GM12874 (cell line): Measurements from ENCODE around the gene SIGLEC14.

Source experiments
- CTCF ChIP-seq: IDR thresholded peaks from 2 replicates; pipeline ENCODE4 v1.5.1; 2011; ENCODE audit warnings: low read depth, mild to moderate bottlenecking, control low read depth, low read length, moderate library complexity; ENCODE audit not compliant: insufficient read depth

The SIGLEC14 gene

GRCh38 chr19:51691584-51692428, 45.2 kb upstream of the SIGLEC14 start:
- TF ChIP-seq CTCF, result no peak

GRCh38 chr19:51691074-51691583, 44.5 kb upstream of the SIGLEC14 start:
- TF ChIP-seq CTCF, result no peak

GRCh38 chr19:51690454-51691073, 43.9 kb upstream of the SIGLEC14 start:
- no peak for TF ChIP-seq CTCF

- TF ChIP-seq CTCF, result no peak
Observed at GRCh38 chr19:51689751-51690453, 43.3 kb upstream of the SIGLEC14 start.

- TF ChIP-seq CTCF, result no peak
Observed at GRCh38 chr19:51688671-51689571, 42.3 kb upstream of the SIGLEC14 start.

GRCh38 chr19:51687791-51688670, 41.4 kb upstream of the SIGLEC14 start:
- TF ChIP-seq CTCF, result no peak
